ENCODE measurements around the gene GPATCH4.
"Not testable (repeated sequence)": the region's sequence is repeated elsewhere in the genome, so short reads cannot be mapped to it uniquely, and the experiment has no call there.

The GPATCH4 gene

GRCh38 chr1:156574039-156574633 lies 27.1 kb downstream of the GPATCH4 start:
- no peak for DNase-seq (ENCODE audit: low spot score)

- no peak for DNase-seq (ENCODE audit: low spot score)
Observed at GRCh38 chr1:156572663-156573018, 28.6 kb downstream of the GPATCH4 start.

DNA sequence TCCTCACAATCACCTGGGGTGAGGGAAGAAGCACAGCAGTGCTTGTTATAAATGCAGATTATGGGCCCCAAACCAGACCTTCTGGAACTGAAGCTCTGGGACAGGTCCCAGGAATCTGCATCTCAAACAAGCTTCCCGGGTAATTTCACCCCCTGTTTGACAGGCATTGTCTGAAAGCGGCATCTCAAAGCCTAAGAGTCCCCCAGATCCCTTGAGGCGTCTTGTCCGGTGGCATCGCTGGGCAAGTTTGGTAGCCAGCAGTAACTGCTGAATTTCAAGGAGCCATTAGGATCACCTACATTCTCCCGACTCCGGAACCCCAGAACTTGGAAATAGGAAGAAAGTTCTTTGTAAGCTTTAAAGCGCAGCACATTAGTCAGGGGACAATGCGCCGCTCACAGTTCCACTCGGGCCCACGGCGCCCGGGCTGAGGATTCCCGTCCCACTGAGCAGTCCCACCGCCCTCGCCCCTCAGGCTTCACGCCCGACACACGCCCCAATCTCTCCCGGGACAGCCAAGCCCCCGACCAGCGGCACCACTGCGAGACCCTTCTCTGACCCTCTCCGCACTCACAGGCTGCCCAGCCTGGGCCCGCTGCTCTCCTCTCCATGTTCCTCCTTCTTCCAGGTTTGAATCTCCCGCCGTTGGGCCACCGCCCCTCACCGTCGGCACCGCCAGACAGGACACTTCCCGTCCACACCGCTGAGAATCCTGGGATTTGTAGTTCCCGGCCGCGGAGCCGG lies 29.2 kb downstream of the GPATCH4 start, which contains the start of gene IQGAP3:
IQGAP3 (minus strand) TSS at position 647 of the 744 bp plus-strand sequence; CDS start at position 611, 36 bp downstream.
- DNase-seq (ENCODE audit: low spot score) = peak; percentile 96

GRCh38 chr1:156571261-156571852 lies 29.9 kb downstream of the GPATCH4 start:
- DNase-seq (ENCODE audit: low spot score) = peak; percentile 81

DNA sequence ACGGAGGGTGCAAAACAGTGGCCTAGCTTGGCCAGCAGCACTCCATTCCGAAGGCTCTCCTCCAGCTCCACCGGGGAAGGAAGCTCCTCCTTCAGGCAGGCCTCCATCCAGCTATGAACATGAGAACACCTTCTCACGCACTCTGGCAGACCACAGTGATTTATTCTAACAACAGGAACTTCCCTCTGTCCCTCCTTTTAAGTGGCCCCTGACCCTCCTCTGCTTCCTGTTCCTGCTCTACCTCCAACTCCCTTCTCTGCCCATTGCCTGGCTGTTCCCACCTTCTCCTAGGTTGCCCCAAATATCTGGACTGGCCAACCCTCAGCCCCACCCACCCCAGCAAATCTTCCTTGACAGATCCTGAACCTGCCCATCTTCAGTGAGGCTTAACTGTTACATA lies 34.8 kb downstream of the GPATCH4 start:
- DNase-seq (ENCODE audit: low spot score) = no peak

DNA sequence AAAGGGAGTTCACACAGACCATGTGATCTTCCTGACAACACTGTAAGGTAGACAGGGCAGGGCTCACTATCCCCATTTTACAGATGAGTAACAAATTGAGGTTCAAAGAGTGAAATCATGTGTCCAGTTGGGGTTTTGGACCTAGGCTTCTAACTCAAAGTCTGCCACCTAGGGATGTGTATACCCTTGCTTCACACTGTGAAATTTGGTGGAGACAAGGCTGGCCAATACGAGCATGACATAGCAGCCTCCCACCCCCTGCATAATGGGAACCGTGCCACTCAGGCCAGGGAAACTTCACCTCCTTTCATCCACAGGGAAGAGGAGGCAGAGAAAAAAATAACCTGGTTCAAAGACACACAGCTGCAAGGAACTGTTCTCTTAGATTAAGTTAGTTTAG lies 35.8 kb downstream of the GPATCH4 start:
- no peak for DNase-seq (ENCODE audit: low spot score)

DNA sequence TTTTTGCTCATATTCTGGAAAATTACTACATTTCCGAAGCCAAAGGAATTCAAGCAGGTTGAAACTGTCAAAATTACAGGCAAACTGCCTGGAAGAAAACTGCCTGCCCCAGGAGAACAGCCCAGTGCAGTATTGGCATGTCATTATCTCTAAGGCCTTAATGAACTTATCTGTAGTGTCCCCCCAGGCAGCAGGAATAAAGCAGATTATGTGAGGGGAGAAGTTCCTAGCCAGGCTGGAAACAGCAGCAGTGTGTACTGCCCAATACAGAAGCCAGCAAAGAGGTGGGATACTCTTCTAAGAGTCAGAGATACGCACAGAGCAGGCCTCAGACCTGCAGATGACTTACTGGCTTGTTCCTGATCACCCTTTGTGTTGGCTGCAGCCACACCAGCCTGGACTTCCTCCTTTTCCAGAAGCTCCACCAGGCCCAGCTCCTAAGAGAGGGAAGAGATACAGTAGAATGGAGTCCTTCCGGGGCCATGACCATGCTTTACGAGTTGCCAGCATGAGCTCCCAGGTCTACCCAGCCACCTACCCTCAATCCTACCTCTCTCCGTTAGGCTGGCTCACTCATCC lies 40.6 kb downstream of the GPATCH4 start:
- no peak for DNase-seq (ENCODE audit: low spot score)

DNA sequence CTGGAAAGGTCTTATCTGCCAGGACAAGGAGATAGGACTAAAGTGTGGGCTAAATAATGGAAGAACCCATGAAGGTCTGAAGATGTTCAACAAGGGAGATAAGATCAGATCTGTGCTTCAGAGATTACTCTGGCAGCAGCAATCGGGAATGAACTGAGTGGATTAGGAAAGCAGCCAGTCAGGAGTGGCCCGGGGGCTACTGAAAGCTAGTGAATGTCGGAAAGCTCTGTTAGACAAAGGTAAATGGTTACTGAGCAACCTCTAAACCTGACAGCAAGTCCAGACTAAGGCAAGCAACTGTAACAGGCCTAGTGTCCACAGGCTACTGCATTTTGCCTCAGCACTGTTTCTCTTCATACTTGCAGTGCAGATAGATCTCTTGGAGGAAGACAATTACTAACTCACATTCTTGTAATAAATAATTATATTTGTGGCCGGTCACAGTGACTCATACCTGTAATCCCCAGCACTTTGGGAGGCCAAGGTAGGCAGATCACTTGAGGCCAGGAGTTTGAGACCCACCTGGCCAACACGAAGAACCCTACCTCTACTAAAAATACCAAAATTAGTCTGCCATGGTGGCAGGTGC lies 41.4 kb downstream of the GPATCH4 start:
- DNase-seq (ENCODE audit: low spot score) = no peak

GRCh38 chr1:156559086-156559796 lies 42.0 kb downstream of the GPATCH4 start:
- DNase-seq (ENCODE audit: low spot score) = no peak

DNA sequence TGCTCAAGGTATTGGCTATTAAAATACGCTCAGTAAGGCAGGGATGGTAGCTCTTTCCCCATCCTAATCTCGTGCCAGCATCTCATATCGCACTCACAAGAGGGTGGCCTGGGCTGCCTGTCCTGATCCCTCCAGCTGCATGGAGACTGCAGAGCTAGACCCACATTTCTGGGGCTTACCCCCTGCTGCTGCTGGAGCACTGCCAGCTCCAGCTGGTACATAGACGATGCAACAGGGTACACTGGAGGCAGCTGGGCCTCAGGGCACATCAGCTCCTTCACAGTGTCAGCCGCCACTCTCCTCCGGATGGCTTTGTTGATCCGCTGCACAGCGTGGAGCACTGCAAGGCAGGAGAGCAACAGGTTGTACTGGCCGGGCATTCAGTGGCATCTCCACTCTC lies 44.9 kb downstream of the GPATCH4 start:
- DNase-seq (ENCODE audit: low spot score) = no peak

DNA sequence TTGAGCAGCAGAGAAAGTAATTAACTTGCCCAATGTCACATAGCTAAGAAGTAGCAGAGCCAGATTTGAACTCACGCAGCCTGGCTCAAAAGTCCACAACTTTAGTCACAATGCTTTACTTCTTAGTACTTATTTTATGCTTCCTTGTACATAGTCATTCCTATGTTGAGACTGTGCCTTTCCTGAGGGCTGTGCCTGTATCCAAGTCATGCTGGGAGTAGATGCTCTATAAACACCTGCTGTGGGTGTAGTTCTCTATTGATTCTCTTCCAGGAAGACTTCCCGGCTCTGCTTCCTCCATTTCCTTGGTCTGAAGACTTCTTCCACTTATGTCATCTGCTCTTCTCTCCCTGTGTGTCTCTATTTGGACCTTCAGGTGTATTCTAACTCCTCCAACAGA lies 45.6 kb downstream of the GPATCH4 start:
- no peak for DNase-seq (ENCODE audit: low spot score)

GRCh38 chr1:156554971-156555370 lies 46.3 kb downstream of the GPATCH4 start:
- DNase-seq (ENCODE audit: low spot score) = no peak

- no peak for DNase-seq (ENCODE audit: low spot score)
Observed at GRCh38 chr1:156553860-156554485, 47.3 kb downstream of the GPATCH4 start.

- not testable (repeated sequence) for DNase-seq (ENCODE audit: low spot score)
Observed at GRCh38 chr1:156552937-156553336, 48.3 kb downstream of the GPATCH4 start.

- no peak for DNase-seq (ENCODE audit: low spot score)
Observed at GRCh38 chr1:156552518-156552917, 48.8 kb downstream of the GPATCH4 start.

- peak; percentile 81 for DNase-seq (ENCODE audit: low spot score)
Observed at GRCh38 chr1:156551869-156552268, 49.4 kb downstream of the GPATCH4 start.

DNA sequence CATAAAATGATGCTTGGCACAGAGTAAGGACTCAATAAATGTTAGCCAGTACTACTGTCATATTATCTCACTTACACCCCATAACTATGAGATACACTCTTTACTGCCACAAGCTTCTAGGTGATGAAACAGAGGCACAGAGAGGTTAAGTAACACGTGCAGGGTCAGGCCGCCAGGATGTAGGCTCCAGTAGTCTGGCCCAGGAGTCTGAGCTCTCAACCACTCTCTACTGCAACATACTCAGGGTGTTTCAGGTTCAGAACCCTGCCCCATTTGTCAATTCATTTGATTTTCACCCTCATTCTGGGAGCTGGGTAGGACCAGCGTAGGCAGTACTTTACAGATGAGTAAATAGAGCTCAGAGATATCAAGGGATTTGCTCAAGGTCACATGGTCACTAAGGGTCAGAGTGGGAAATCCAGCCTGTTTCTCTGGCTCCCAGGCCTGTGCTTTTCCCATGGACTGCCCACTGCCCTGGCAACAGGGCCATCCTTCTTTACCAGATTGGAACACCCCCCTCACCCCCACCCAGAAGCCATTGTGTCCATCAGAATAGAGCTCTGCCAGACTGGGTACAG lies 50.1 kb downstream of the GPATCH4 start:
- DNase-seq (ENCODE audit: low spot score) = no peak

- DNase-seq (ENCODE audit: low spot score) = no peak
Observed at GRCh38 chr1:156550346-156550745, 50.9 kb downstream of the GPATCH4 start.

DNA sequence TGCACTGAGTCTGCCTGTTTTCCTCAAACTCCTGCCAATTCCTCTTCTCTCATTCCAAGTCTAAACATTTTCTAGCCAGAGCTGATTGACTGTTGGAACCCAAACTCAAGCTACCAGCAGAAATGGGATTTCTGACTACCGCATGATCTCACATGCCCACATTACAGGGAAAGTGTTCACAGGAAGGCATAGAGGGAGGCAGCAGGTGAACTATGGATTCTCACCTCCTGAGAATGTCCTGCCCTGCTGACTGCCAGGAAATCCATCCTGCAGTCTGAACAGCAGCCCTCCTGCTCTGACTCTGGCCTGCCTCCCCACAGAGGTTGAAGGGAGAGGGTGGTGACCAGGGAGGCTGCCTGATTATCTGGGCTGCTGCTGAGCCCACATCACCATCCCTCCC lies 51.4 kb downstream of the GPATCH4 start:
- DNase-seq (ENCODE audit: low spot score) = no peak

DNA sequence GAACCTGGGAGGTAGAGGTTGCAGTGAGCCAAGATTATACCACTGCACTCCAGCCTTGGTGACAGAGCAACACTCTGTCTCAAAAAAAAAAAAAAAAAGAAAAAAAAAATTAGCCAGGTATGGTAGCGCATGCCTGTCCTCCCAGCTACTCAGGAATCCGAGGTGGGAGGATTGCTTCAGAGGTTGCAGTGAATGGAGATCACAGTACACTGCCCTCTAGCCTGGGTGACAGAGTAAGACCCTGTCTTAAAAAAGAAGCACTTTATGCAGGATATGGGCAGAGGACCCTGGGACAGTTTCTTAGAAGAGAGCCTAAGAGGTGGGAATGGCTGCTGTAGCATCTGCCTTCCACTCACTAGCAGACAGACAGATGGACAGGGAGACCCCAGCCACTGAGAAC lies 51.9 kb downstream of the GPATCH4 start:
- DNase-seq (ENCODE audit: low spot score) = no peak

DNA sequence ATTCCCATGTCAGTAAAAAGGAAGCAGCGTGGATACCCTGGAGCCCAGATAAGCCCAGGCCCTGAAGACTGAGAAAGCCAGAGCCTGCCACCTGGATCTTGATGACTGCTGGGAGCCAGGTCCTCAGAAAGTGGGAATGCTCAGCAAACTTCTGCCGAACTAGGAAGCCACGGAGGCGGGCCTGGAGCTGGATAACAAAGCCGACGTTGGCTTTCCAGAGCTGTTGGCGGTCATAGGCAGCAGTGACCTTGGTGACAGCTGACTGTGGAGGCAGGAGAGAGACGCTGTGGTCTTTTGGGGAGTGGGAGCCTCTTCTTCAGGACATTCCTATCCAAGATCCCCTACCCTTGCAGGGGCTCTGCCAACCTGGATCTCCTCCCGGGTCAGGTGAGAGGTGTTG lies 53.3 kb downstream of the GPATCH4 start:
- DNase-seq (ENCODE audit: low spot score) = no peak
